NCI-H1436 (cell line): ENCODE results near the gene S100PBP.

Source experiments
- DNase-seq: peaks from one replicate; lab custom pipeline; 2025; lab: John Stamatoyannopoulos, UW

S100PBP gene

DNA sequence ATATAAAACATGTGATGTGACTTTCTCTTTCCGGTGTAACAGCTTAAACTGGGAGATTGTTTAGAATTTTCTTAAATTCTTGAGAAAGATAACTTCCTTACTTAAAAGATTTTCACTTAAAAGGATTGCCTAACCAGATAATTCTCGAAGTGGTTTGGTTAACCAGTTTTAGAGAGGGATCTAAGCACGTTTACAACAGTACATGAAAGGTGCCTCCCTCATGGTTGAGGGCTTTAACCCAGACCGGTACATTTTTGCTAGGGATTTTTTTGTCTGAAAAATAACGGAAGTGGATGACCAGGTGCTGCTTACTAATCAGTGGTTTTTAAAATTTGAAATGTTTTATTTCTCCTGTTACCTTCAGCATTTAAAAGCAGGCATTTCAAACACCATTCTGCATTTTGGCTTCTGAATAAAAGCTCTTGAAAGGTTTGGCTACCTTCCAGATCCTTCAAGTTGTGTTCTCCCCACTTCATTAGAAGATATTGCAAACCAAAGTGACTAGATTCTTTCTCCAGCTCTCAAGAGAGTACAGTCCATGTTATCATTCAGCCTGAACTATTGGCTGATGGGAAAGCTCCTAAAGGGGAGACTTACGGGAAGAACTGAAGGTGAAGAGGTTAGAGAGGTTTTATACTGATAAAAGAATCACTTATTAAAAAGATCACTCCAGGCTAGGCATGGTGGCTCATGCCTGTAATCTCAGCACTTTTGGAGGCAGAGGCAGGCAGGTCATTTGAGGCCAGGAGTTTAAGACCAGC, 12.8 kb downstream of the S100PBP start:
- peak; percentile 11 for DNase-seq

DNA sequence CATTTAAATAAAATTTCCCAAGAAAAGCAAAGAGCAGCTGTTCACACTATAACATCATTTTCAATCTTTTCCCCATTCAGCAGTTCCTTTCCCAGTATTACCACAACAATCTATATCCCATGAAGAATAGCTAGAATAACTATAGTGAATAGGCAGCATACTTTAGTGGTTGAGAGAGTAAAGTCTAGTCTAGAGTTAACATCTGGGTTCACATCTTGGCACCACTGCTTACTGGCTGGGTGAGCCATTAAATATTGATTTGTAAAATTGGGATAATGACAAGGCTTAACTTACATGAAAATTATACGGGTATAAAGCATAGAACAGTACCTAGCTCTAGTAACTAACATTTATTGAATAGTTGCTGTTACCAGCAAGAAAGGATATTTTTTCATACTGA, 14.4 kb downstream of the S100PBP start:
- DNase-seq = no peak

DNA sequence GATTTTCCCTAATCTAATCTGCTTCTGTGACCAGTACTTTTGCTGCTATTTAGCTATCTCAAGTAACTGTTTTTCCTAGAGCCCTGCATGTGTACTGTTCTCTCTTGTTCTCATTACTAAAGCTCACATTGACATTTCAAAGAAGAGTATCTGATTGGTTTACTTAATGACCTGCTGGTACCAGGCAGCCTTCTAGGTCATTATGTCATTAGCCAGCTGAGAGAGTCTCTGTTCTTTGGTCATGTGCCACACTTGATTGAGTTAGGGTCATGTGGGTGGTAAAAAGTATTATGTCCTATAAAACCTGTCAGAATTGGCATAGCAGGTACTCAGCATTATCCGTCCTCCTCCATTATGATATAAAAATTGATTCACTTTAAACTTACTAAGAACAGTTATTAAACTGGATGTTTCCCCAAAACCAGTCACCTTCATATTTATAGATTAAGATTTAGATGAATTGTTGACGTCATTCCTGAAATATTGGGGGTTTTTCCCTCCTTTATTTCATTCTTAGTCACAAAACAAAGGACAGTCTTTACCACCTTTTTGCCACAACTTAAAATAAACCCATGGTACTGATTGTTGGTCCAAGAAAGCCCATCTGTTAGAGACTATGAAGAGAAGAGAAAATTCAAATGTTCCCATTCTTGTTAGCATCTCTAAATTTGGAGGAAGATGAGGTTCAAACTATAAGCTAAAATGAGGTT, 31.1 kb downstream of the S100PBP start:
- DNase-seq = peak; percentile 24

DNA sequence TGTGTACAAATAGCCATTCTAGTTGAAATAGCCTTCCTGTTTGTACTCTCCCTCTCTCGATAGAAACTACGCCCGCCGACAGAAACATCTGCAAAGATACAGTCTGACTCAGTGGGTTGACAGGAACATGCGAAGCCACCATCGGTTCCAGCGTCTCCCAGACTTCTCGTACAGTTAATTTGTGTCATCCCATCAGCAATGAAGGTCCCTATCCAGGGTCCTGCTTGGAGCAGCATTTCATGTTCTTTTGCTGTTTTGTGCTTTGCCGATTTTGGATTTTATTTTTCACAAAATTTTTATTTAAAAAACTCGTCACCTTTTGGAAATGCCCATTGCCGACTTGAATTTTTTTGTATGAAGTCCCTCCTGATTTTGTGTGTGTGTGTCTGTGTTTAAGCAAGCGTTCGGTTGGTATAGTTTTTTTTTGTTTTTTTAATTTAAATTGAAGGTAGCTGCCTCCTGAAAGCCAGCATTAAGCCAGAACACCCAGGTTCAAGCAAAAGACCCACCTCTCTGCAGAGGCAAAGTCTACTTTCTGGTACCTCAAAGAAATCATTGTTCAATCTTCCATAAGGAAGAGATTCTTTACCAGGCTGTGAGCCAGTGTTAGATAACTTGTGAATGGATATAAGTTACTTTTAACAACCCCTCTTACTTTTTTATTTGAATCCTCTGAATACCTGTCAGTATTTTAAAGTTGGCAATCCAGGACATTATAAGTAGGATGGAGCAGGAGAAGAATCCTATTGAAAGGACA, 38.6 kb downstream of the S100PBP start:
- no peak for DNase-seq

DNA sequence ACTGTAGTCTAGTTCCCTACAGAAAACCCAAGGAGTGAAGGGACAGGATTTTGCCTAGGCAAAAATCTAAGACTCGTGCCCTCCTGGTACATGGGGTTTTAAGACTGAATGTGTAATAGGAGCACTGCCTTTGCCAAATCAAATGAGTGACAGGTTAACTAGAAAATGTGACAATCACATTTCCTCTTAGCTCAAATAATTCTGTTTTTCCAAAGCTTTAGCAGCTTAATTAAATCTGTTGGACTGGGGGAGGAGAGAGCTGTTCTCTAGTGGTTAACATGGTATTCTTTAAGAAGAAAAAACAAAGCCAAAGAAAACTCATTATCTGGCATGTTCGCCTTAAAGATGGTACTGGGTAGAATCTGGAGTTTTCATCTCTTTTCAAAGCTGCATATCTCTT, 40.7 kb downstream of the S100PBP start:
- no peak for DNase-seq

DNA sequence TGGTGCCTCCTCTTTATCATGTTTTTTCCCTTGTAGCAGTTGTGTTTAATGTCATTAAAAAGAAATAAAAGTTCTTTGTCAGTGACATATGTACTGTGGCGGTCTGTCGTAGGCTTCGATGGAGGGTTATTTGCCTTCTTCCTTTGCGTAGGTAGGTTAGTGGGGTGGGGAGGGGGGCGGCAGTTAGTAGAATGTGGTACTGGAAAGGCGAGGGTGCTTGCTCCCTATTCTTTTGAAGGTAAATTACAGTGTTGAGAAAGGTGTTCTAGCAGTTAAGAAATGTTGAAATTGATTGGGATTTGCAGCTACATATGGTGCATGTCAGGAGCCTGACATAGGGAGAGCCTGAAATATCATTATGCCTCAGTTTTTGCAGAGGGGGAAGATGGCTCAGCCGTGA, 41.3 kb downstream of the S100PBP start:
- no peak for DNase-seq

DNA sequence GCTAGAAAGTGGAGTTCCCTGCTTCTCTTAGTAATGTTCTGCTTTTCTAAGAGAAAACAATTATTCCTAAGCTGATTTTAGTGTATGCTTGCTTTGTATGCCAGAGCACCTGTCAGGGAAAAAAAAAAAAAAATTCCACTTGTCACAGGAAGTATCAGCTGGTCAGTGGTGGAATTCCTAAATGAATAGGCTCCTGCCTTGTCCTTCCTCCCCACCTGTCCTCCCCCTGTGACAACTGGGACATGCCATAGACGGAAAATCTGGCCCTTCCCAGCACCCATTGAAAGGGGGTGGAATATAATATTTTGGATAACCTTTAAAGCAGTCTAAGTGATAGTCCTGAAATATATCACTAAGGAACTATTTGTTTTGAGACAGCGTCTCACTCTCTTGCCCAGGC, 42.5 kb downstream of the S100PBP start:
- no peak for DNase-seq

DNA sequence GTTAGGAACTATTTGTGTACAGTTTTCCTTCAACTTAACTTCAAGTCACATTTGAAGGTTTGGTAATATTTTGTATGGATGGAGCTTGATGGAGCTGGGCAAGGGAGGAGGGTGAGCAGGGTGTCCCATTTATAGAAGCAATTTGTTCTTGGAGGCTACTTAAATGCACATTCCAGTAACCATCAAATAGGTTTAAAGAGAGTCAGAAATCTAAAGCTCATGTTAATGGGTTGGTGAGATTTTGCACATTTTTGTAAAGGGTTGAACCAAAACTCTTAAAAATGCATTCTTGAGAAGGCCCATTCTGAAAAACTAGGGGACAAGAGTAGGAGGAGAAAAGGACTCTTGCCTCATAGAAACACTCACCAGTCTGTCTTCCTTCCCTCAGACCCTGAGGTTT, 43.1 kb downstream of the S100PBP start:
- DNase-seq = no peak

DNA sequence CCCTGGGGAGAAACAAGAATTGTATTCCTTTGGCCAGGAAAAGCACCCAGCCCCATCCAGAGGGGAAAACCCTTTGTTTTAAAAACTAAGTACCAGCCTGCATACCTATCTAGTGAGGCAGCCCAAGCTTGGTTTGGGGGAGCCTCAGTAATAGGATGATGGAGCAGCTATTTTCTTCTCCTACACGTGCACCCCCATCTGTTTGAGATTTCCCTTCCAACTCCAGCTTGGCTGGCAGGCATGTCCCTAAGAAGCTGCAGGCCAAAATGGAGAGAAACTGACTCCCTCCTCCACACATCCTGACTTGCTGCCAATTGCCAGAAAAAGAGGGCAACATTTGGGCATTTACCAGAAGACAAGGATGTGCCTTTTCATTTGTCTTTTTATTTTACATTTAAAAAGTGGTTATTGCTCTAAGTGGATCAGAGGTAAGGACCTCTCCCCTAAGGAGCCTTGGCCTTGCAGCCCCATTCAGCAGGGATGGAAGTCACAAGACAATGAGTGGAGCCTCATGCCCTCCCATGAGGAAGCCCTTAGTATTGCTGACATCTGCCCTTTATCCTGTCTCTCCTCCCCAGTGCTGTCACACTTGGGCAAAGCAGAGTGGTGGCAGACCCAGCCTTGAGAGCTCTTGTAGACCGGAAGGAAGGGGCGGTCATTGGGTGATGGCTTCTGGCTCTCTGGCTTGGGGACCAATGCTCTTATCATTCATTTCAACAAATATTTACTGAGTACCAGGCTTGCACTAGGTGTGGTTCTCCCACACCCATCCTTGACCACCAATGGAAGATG, 44.6 kb downstream of the S100PBP start:
- no peak for DNase-seq

DNA sequence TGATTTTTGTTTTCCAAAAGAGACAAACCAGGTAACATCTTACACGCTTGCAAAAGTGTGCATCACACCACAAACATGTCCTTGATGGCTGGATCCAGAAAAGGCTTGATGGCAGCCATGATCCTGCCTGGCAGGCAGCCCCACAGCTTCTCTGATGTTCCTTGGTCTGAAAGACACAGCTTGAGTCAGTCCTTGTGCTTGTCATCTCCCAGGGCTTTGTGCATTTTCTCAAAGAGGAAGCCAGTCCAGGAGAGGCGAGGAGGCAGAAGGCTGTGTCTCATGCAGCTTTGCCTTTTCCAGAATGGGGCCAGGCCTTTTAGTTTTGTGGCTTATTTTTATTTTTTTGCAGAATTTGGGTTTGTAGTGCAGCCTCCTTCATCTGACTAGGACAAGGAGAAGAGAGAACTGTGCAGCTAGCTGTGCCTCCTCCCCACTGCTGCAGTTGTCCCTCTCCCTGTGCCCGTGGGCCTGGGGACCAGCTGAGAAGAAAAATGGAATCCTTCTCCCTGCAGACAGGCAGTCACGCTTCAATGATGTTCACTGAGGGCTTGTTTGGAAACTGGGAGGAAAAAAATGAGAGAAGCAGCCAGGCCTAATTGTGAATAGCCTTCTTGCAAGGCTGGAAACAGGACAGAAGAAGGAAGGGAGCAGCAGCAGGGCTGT, 45.9 kb downstream of the S100PBP start:
- DNase-seq = no peak

DNA sequence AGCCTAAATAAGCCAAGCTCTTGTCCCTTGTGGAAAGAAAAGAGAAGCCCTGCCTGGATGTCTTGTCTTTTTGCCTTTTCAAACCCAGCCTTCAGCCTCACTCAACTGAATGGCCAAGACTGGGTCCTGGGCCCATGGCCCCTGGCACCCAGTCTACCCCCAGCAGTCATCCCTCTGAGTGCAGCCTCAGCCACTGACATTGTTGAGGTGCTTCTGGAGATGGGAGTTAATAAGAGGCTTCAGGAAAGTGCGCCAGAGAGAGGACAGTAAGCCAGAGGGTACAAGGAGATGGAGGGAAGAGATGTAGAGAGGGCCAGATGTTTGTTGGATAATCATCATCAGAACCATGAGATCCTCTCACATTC, 46.4 kb downstream of the S100PBP start:
- no peak for DNase-seq

DNA sequence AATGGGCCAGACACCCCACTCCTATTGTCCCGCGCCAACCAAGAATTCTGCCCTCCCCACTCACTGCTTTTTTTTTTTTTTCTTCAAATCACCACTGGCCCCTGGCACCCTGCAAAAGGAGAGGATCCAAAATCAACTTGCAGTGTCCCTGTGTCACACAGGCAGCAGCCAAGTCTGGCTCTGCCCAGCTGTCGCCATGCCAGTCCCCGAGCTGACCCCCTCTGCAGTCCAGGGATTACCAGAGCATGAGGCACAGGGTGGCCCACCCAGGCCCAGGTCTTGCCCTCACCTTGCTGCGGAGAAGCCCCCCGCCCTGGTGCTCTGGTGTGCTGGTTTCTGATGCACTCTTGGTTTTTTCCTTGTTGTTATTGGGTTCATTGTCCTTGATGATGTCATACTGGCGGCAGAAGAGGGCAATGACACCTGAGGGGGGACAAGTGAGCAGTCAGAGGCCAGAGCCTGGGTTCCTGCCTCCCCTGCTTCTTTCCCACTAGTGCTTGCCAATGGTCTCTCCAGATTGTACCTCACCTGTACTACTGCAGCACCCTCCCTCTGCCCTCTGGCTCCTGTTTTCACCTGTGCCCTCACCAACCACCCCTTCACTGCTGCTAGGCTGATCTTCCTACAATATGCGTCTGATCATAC, 47.0 kb downstream of the S100PBP start:
- DNase-seq = no peak

DNA sequence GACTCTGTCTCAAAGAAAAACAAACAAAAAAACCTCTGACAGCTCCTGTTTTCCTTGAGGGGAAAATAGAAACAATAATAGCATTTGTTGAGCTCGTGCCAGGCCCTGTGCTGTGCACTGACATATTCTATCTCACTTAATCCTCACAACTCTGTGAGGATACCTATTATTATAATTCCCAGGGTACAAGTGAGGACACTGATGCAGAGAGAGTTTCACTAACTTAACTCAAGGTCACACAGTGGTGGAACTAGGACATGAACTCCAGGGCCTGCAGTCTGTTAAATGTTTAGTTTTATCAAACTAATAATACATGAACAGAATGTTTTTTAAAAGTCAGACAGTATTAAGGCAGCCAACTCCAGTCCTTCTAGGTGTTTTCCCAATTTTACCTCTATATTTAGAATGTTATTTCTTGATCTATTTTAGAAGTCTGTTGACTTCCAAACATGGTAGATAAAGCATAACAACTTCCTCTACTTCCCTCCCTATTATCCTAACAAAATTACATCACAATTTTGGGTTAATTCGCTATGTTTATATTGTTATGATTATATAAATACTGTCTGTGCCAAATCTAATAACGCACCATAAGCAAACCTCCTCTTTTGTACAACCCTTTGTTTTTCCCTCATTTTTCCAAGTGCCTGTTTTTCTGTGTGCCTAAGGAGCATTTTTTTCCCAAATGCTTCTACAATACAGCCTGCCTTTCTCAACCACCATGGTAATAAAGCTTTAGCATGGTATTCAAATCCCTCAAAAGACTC, 48.4 kb downstream of the S100PBP start:
- DNase-seq = no peak

DNA sequence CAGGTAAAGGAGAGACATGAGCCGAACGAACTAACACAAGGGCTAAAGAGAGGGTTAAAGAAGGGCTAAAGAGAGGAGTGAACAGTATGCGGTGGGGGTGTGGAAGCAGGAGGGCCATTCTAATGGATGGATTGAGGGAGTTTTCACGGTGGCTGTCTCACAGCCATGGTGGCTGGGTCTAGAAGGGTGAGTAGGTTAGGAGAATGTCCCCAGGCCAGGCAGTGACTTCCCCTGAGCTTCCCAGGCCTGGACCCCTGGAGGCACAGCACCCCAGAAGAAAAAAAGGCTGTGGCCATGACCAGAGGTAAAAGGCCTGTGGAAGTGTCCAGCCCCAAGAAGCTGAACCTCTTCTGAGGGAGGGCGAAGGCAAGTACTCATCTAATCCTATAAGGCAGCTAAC, 49.7 kb downstream of the S100PBP start:
- DNase-seq = no peak

DNA sequence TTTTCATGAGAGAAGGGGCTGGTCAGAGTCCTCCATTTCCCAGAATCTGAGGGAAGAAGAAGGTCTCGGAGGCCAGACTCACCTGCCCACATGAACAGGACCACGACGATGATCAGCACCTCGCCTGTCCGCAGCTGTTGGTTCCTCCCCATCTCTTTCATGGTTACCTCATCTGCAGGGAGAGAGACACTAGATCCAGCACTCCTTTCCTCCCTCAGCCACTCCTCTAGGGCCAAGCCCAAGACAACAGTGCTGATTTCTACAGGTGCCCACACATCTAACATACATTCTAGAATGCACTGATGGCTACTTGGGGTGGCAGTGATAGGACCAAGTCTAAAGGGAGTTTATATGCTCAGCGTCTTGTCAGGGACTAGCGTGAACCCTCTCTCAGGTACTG, 50.2 kb downstream of the S100PBP start:
- DNase-seq = no peak

DNA sequence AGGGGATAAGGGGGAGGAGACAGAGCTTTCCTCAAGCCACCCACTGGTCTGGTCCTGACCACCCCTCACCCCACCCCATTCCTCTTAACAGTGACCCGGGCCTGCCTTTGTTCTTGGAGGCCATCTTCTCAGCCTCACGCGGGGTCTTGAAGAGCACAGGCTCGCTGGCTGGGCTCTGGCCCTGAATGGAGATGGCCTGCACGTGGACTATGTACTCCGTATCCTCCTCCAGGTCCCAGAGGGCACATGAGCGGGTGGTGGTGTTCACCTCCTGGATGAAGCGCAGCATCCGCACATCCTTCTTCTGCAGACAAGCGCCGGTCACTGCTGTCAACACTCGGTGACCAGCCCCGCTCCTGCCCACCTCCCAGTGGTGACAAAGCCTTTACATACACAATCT, 50.6 kb downstream of the S100PBP start:
- no peak for DNase-seq

DNA sequence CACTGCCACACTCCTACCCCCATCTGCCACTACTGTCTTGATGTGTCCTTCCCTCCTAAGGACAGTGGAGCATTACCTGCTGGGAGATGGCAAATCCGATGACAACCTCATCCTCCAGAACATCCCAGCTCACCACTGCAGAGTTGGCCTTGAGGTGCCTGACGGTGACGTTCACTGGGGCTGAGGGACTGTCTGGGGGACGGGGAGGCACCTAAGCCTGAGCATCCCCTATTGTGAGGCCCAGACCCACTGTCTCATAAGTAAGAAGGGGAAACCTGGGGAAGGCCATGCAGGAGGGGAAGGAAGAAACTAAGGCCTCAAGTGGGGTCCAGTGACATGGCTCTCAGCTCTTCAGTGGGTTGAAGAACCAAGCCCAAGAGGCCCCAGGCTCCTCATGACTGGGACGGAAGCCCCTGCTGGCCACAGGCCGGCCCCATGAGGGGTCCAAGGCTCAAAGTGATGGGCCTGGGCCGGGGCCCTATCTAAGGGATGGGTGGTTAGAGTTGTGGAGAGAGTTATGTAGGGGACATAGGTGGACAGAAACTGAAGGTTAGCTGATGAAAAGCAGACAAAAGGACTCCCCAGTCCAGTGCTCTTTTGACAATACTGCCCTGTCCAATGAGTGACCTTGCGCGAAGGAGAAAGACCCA, 51.5 kb downstream of the S100PBP start:
- DNase-seq = no peak

DNA sequence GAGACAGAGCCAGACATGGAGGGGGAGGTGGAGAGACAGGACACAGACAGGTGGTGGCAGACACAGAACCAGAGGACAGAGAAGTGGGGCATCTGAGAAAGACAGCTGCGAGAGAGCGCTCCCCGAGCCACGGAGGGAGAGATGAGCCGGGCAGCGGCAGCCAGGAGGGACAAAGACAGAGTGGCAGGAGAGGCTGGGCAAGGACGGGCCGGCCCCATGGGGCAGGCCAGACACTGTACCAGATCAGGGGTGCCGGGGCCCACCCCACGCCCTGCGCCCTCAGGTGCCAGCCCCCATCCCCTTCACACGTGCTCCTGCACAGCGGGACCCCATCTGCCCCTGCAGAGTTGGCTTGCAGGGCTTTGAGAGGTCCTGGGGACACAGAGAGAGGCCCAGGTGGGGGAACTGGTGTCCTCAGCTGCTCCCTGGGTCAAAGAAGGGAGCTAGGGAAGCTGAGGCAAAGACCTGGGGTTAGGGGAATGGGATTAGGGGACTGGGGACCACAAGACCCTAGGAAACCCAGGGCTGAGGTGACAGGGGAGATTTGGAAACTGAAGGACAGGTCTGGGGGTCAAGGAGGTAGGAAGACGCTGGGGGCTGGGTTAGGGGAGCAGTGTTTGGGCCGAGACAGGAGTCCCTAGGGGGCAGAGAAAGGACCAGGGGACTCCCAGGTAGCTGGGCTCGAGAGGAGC, 52.6 kb downstream of the S100PBP start:
- DNase-seq = no peak

DNA sequence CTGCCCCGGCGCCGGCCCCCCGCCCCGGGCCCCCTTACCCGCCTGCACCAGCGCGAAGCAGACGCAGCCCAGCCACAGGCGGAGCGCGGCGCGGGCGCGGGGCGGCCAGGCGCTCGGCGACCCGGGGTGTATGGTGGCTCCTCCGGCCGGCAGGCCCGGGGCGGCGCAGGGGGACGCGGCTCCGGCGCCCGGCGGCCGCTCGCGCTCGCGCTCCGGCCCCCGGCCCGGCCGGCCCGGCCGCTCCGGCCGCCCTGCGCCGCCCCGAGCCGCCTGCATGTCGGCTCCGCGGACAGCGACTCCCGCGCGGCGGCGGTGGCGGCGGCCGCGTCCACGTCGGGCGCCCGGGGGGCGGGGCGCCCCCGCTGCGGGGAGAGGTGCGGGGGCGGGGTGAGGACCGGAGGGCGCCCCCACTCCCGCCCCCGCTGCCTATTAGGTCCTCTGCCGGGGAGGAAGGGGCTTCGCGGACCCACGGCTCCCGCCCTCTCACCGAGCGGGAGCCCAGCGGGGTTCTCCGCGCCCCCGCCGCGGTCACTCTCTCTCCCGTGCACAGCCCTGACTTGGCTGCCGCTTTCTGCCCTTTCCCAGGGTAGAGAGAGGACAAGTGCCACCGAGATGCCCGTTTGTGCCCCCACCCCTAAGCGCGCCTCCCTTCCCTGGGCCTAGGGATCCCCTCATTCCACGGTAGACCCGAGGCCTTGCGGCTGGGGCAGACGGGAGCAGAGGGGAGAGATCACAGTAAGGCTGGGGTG, 53.3 kb downstream of the S100PBP start, which contains the start of gene FNDC5:
Gene FNDC5, minus strand, starts transcription at position 298 of the 749 bp plus-strand sequence.
- no peak for DNase-seq
